ENCODE data around the gene FBLIM1. TPM values are rescaled to one million over a fixed set of nuclear protein-coding genes. Genes with fewer than 3 reads are reported as not detected.
"Not testable (repeated sequence)": the region's sequence is repeated elsewhere in the genome, so short reads cannot be mapped to it uniquely, and the experiment has no call there.

FBLIM1 gene
- polyA plus RNA-seq, 4 donors = 76.2 to 371 (median 159) TPM

GRCh38 chr1:15816674-15817073 lies 58.1 kb downstream of the FBLIM1 start:
- DNase-seq (no peak), FAIRE-seq (no peak)
- Histone ChIP-seq H3K36me3 (ENCODE audit: control insufficient read depth in 3 of 3, insufficient read depth in 2 of 3, low read depth in 1 of 3, low read length in 3 of 3) (peaks cover 0 to 2% (median 0%) of the 10 kb centered on the region in 3 donors), H3K4me1 (ENCODE audit: control insufficient read depth in 3 of 3, insufficient read depth in 2 of 3, low read depth in 1 of 3, low read length in 2 of 3) (no peaks in the 10 kb centered on the region), H3K9me3 (ENCODE audit: control insufficient read depth in 2 of 2, insufficient read depth in 1 of 2, low read depth in 1 of 2, low read length in 1 of 2) (no peaks in the 10 kb centered on the region), H3K27me3 (ENCODE audit: control insufficient read depth in 3 of 3, insufficient read depth in 3 of 3, low read length in 3 of 3) (no peaks in the 10 kb centered on the region), H3K27ac (ENCODE audit: low read depth in 1 of 3, low read length in 2 of 3) (no peak overlapping the region), H3K4me3 (ENCODE audit: low read depth in 1 of 3, low read length in 3 of 3) (no peak overlapping the region)
- 75 to 91% (median 85%) methylated on average over 5 of the region's 5 CpGs for whole genome bisulfite sequencing, 3 donors

- Histone ChIP-seq H3K9me3 (ENCODE audit: control insufficient read depth in 2 of 2, insufficient read depth in 1 of 2, low read depth in 1 of 2, low read length in 1 of 2) (no peaks in the 10 kb centered on the region), H3K36me3 (ENCODE audit: control insufficient read depth in 3 of 3, insufficient read depth in 2 of 3, low read depth in 1 of 3, low read length in 3 of 3) (peaks cover 0 to 2% (median 0%) of the 10 kb centered on the region in 3 donors), H3K27ac (ENCODE audit: low read depth in 1 of 3, low read length in 2 of 3) (no peak overlapping the region), H3K4me1 (ENCODE audit: control insufficient read depth in 3 of 3, insufficient read depth in 2 of 3, low read depth in 1 of 3, low read length in 2 of 3) (no peaks in the 10 kb centered on the region), H3K27me3 (ENCODE audit: control insufficient read depth in 3 of 3, insufficient read depth in 3 of 3, low read length in 3 of 3) (no peaks in the 10 kb centered on the region), H3K4me3 (ENCODE audit: low read depth in 1 of 3, low read length in 3 of 3) (no peak overlapping the region)
- DNase-seq = no peak
- FAIRE-seq = no peak
- WGBS, 3 donors = 85 to 94% (median 93%) methylated on average over 3 of the region's 3 CpGs
Measured at GRCh38 chr1:15820478-15820877, 61.9 kb downstream of the FBLIM1 start.

- H3K27ac ChIP-seq (ENCODE audit: low read depth in 1 of 3, low read length in 2 of 3) = no peak overlapping the region
- FAIRE-seq = no peak
- no peaks in the 10 kb centered on the region for H3K4me1 ChIP-seq (ENCODE audit: control insufficient read depth in 3 of 3, insufficient read depth in 2 of 3, low read depth in 1 of 3, low read length in 2 of 3)
- no peaks in the 10 kb centered on the region for H3K9me3 ChIP-seq (ENCODE audit: control insufficient read depth in 2 of 2, insufficient read depth in 1 of 2, low read depth in 1 of 2, low read length in 1 of 2)
- no peaks in the 10 kb centered on the region for H3K36me3 ChIP-seq (ENCODE audit: control insufficient read depth in 3 of 3, insufficient read depth in 2 of 3, low read depth in 1 of 3, low read length in 3 of 3)
- DNase-seq = no peak
- H3K27me3 ChIP-seq (ENCODE audit: control insufficient read depth in 3 of 3, insufficient read depth in 3 of 3, low read length in 3 of 3) = no peaks in the 10 kb centered on the region
- no peak overlapping the region for H3K4me3 ChIP-seq (ENCODE audit: low read depth in 1 of 3, low read length in 3 of 3)
Measured at GRCh38 chr1:15825800-15826199, 67.2 kb downstream of the FBLIM1 start.

GRCh38 chr1:15826810-15827507 lies 68.4 kb downstream of the FBLIM1 start:
- WGBS, 3 donors = 64 to 78% (median 69%) methylated on average over 6 of the region's 6 CpGs
- H3K9me3 ChIP-seq (ENCODE audit: control insufficient read depth in 2 of 2, insufficient read depth in 1 of 2, low read depth in 1 of 2, low read length in 1 of 2) = no peaks in the 10 kb centered on the region
- FAIRE-seq (no peak), DNase-seq (no peak)
- H3K27me3 ChIP-seq (ENCODE audit: control insufficient read depth in 3 of 3, insufficient read depth in 3 of 3, low read length in 3 of 3) = no peaks in the 10 kb centered on the region
- no peak overlapping the region for H3K4me3 ChIP-seq (ENCODE audit: low read depth in 1 of 3, low read length in 3 of 3)
- no peaks in the 10 kb centered on the region for H3K36me3 ChIP-seq (ENCODE audit: control insufficient read depth in 3 of 3, insufficient read depth in 2 of 3, low read depth in 1 of 3, low read length in 3 of 3)
- H3K4me1 ChIP-seq (ENCODE audit: control insufficient read depth in 3 of 3, insufficient read depth in 2 of 3, low read depth in 1 of 3, low read length in 2 of 3) = no peaks in the 10 kb centered on the region
- no peak overlapping the region for H3K27ac ChIP-seq (ENCODE audit: low read depth in 1 of 3, low read length in 2 of 3)

DNA sequence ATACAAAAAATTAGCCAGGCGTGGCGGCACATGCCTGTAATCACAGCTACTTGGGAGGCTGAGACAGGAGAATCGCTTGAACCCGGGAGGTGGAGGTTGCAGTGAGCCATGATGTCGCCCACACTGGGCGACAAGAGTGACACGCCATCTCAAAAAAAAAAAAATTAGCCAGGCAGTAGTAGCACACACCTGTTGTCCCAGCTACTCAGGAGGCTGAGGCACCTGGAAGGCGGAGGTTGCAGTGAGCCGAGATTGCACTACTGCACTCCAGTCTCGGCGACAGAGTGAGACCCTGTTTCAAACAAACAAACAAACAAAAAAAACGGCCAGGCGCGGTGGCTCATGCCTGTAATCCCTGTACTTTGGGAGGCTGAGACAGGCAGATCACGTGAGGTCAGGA lies 69.0 kb downstream of the FBLIM1 start:
- 94 to 97% (median 95%) methylated on average over 14 to 15 of the region's 15 CpGs for WGBS, 3 donors
- not testable (repeated sequence) for H3K27ac ChIP-seq (ENCODE audit: low read depth in 1 of 3, low read length in 2 of 3); DNase-seq; FAIRE-seq; H3K4me1 ChIP-seq (ENCODE audit: control insufficient read depth in 3 of 3, insufficient read depth in 2 of 3, low read depth in 1 of 3, low read length in 2 of 3); H3K27me3 ChIP-seq (ENCODE audit: control insufficient read depth in 3 of 3, insufficient read depth in 3 of 3, low read length in 3 of 3); H3K36me3 ChIP-seq (ENCODE audit: control insufficient read depth in 3 of 3, insufficient read depth in 2 of 3, low read depth in 1 of 3, low read length in 3 of 3); H3K4me3 ChIP-seq (ENCODE audit: low read depth in 1 of 3, low read length in 3 of 3); H3K9me3 ChIP-seq (ENCODE audit: control insufficient read depth in 2 of 2, insufficient read depth in 1 of 2, low read depth in 1 of 2, low read length in 1 of 2)

DNA sequence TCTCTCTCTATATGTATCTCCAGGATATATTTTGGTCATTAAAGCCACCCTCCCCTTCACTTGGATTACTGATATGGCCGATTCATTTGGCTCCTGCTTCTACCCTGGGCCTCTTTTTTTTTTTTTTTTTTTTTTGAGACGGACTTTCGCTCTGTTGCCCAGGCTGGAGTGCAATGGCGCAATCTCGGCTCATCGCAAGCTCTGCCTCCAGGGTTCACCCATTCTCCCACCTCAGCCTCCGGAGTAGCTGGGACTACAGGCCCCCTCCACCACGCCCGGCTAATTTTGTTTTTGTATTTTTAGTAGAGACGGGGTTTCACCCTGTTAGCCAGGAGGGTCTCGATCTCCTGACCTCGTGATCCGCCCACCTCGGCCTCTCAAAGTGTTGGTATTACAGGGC lies 70.3 kb downstream of the FBLIM1 start:
- not testable (repeated sequence) for H3K9me3 ChIP-seq (ENCODE audit: control insufficient read depth in 2 of 2, insufficient read depth in 1 of 2, low read depth in 1 of 2, low read length in 1 of 2); H3K27me3 ChIP-seq (ENCODE audit: control insufficient read depth in 3 of 3, insufficient read depth in 3 of 3, low read length in 3 of 3); DNase-seq; H3K4me1 ChIP-seq (ENCODE audit: control insufficient read depth in 3 of 3, insufficient read depth in 2 of 3, low read depth in 1 of 3, low read length in 2 of 3); H3K36me3 ChIP-seq (ENCODE audit: control insufficient read depth in 3 of 3, insufficient read depth in 2 of 3, low read depth in 1 of 3, low read length in 3 of 3); H3K4me3 ChIP-seq (ENCODE audit: low read depth in 1 of 3, low read length in 3 of 3); FAIRE-seq; H3K27ac ChIP-seq (ENCODE audit: low read depth in 1 of 3, low read length in 2 of 3)
- 95% methylated on average over 12 to 14 of the region's 14 CpGs for WGBS, 3 donors

GRCh38 chr1:15830258-15830657 lies 71.7 kb downstream of the FBLIM1 start:
- H3K9me3 ChIP-seq (ENCODE audit: control insufficient read depth in 2 of 2, insufficient read depth in 1 of 2, low read depth in 1 of 2, low read length in 1 of 2) = no peaks in the 10 kb centered on the region
- peak overlapping the region in 1 of 3 donors; percentile 8 for H3K27ac ChIP-seq (ENCODE audit: low read depth in 1 of 3, low read length in 2 of 3)
- WGBS, 3 donors = 87 to 91% (median 88%) methylated on average over 1 of the region's 1 CpG
- H3K36me3 ChIP-seq (ENCODE audit: control insufficient read depth in 3 of 3, insufficient read depth in 2 of 3, low read depth in 1 of 3, low read length in 3 of 3) = no peaks in the 10 kb centered on the region
- no peaks in the 10 kb centered on the region for H3K27me3 ChIP-seq (ENCODE audit: control insufficient read depth in 3 of 3, insufficient read depth in 3 of 3, low read length in 3 of 3)
- no peak for DNase-seq
- no peak overlapping the region for H3K4me3 ChIP-seq (ENCODE audit: low read depth in 1 of 3, low read length in 3 of 3)
- no peaks in the 10 kb centered on the region for H3K4me1 ChIP-seq (ENCODE audit: control insufficient read depth in 3 of 3, insufficient read depth in 2 of 3, low read depth in 1 of 3, low read length in 2 of 3)
- no peak for FAIRE-seq

- Histone ChIP-seq H3K4me1 (ENCODE audit: control insufficient read depth in 3 of 3, insufficient read depth in 2 of 3, low read depth in 1 of 3, low read length in 2 of 3) (peaks cover 0 to 14% (median 0%) of the 10 kb centered on the region in 3 donors), H3K9me3 (ENCODE audit: control insufficient read depth in 2 of 2, insufficient read depth in 1 of 2, low read depth in 1 of 2, low read length in 1 of 2) (no peaks in the 10 kb centered on the region), H3K4me3 (ENCODE audit: low read depth in 1 of 3, low read length in 3 of 3) (peak overlapping the region in 2 of 3 donors; percentile 9 to 87), H3K27ac (ENCODE audit: low read depth in 1 of 3, low read length in 2 of 3) (peak overlapping the region; percentile 63 to 100 (median 77)), H3K36me3 (ENCODE audit: control insufficient read depth in 3 of 3, insufficient read depth in 2 of 3, low read depth in 1 of 3, low read length in 3 of 3) (no peaks in the 10 kb centered on the region), H3K27me3 (ENCODE audit: control insufficient read depth in 3 of 3, insufficient read depth in 3 of 3, low read length in 3 of 3) (no peaks in the 10 kb centered on the region)
- WGBS, 3 donors = 34 to 64% (median 54%) methylated on average over 23 to 24 of the region's 24 CpGs
- DNase-seq (peak in 1 of 2 donors; percentile 57), FAIRE-seq (no peak)
Measured at GRCh38 chr1:15833069-15833679, 74.6 kb downstream of the FBLIM1 start.
